WTC11 (cell line): ENCODE results near the gene STT3B.

ENCODE experiments used
- ATF3 ChIP-seq: sonication (generic); formaldehyde crosslinking; conservative IDR thresholded peaks from 2 replicates; pipeline ENCODE4 v1.8.1; 2022; ENCODE audit warnings: mild to moderate bottlenecking, missing genetic modification reagents
- CTCF ChIP-seq: fragments of 200-600 bp; IDR thresholded peaks from 2 replicates; pipeline ENCODE4 v1.8.0; 2022; ENCODE audit warnings: antibody characterized with exemption
- ESRRA ChIP-seq: sonication (generic); formaldehyde crosslinking; IDR thresholded peaks from 2 replicates; pipeline ENCODE4 v1.8.1; 2022; ENCODE audit warnings: mild to moderate bottlenecking, missing genetic modification reagents, borderline replicate concordance
- KAT7 ChIP-seq: sonication (generic); formaldehyde crosslinking; IDR thresholded peaks from 2 replicates; pipeline ENCODE4 v1.8.1; 2023; ENCODE audit warnings: missing genetic modification reagents, mild to moderate bottlenecking, borderline replicate concordance
- MAX ChIP-seq: sonication (generic); formaldehyde crosslinking; IDR thresholded peaks from 2 replicates; pipeline ENCODE4 v1.8.0; 2022; ENCODE audit warnings: mild to moderate bottlenecking, missing genetic modification reagents
- NFE2L1 ChIP-seq: sonication (generic); formaldehyde crosslinking; IDR thresholded peaks from 2 replicates; pipeline ENCODE4 v1.8.1; 2023; ENCODE audit warnings: missing genetic modification reagents
- PREB ChIP-seq: sonication (generic); formaldehyde crosslinking; IDR thresholded peaks from 2 replicates; pipeline ENCODE4 v1.8.1; 2022; ENCODE audit warnings: mild to moderate bottlenecking, missing genetic modification reagents, moderate library complexity, borderline replicate concordance
- SP1 ChIP-seq: sonication (generic); formaldehyde crosslinking; conservative IDR thresholded peaks from 2 replicates; pipeline ENCODE4 v1.8.1; 2022; ENCODE audit warnings: missing genetic modification reagents
- STAT6 ChIP-seq: sonication (generic); formaldehyde crosslinking; conservative IDR thresholded peaks from 2 replicates; pipeline ENCODE4 v1.8.1; 2023; ENCODE audit warnings: mild to moderate bottlenecking, low read depth, missing genetic modification reagents, moderate library complexity
- TEAD4 ChIP-seq: sonication (generic); formaldehyde crosslinking; IDR thresholded peaks from 2 replicates; pipeline ENCODE4 v1.8.0; 2022; ENCODE audit warnings: mild to moderate bottlenecking, missing genetic modification reagents
- ZBTB21 ChIP-seq: sonication (generic); formaldehyde crosslinking; IDR thresholded peaks from 2 replicates; pipeline ENCODE4 v1.8.1; 2023; ENCODE audit warnings: mild to moderate bottlenecking, missing genetic modification reagents, borderline replicate concordance

- TF ChIP-seq KAT7 (CRISPR knock-in tag) (no peak), CTCF (no peak), ZBTB21 (CRISPR knock-in tag) (no peak), ATF3 (CRISPR knock-in tag) (no peak), NFE2L1 (CRISPR knock-in tag) (no peak), SP1 (CRISPR knock-in tag) (no peak), PREB (CRISPR knock-in tag) (no peak), STAT6 (CRISPR knock-in tag) (no peak), TEAD4 (CRISPR knock-in tag) (no peak), ESRRA (CRISPR knock-in tag) (no peak), MAX (no peak)
These were observed 29.9 kb upstream of the STT3B start for GRCh38 chr3:31502803-31503221.
